Measurements from ENCODE around the gene USP32.

USP32 gene

DNA sequence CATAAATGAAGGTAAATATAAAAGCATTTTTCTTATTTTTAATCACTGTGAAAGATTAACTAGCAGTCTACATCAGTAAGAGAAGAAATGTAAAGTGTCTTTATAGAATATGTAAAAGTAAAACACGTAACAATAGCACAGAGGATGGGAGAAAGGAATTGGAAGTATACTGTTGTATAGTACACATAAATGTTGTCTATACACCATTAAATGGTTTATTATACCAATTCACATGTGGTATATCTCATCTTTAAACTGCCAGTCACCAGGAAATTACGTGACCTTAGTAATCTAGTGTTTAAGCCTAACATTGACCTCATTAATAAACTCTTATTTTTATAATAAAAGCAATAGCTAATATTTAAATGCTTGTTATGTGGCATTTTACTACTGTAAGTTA lies 87.4 kb downstream of the USP32 start:
- no peaks in the 10 kb centered on the region for H4K20me1 ChIP-seq (ENCODE audit: insufficient read depth, low read length, poor library complexity, severe bottlenecking)
- no peak for TF ChIP-seq EZH2phosphoT487 (IDR thresholded peaks at IDR 0.05; ENCODE audit: borderline replicate concordance)
- TF ChIP-seq, protein P1, sequence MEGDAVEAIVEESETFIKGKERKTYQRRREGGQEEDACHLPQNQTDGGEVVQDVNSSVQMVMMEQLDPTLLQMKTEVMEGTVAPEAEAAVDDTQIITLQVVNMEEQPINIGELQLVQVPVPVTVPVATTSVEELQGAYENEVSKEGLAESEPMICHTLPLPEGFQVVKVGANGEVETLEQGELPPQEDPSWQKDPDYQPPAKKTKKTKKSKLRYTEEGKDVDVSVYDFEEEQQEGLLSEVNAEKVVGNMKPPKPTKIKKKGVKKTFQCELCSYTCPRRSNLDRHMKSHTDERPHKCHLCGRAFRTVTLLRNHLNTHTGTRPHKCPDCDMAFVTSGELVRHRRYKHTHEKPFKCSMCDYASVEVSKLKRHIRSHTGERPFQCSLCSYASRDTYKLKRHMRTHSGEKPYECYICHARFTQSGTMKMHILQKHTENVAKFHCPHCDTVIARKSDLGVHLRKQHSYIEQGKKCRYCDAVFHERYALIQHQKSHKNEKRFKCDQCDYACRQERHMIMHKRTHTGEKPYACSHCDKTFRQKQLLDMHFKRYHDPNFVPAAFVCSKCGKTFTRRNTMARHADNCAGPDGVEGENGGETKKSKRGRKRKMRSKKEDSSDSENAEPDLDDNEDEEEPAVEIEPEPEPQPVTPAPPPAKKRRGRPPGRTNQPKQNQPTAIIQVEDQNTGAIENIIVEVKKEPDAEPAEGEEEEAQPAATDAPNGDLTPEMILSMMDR (conservative IDR thresholded peaks at IDR 0.05; ENCODE audit: low read length): no peak
- peaks cover 7% of the 10 kb centered on the region for H3K4me1 ChIP-seq (ENCODE audit: insufficient read depth, low read length, poor library complexity, severe bottlenecking)
- H3K9me3 ChIP-seq (ENCODE audit: insufficient read depth, low read depth, low read length): no peaks in the 10 kb centered on the region; the same call in 1 of the 2 replicates
- H3K4me2 ChIP-seq (ENCODE audit: low read depth, low read length, poor library complexity, severe bottlenecking): no peak overlapping the region
- no peak overlapping the region for H2AFZ ChIP-seq (ENCODE audit: low read length)
- no peak overlapping the region for H3K4me3 ChIP-seq (ENCODE audit: low read length, poor library complexity, severe bottlenecking)
- H3K9me2 ChIP-seq (replicated peaks; ENCODE audit: low read depth, low read length): no peaks in the 10 kb centered on the region
- peaks cover 17% of the 10 kb centered on the region; the same call in 1 of the 2 replicates for H3K36me3 ChIP-seq (ENCODE audit: insufficient read depth, low read length)
- no peaks in the 10 kb centered on the region for H3K27me3 ChIP-seq (ENCODE audit: insufficient read depth, low read length, poor library complexity, severe bottlenecking)
- H3K79me2 ChIP-seq (ENCODE audit: insufficient read depth, low read length): peaks cover 51% of the 10 kb centered on the region
- H3F3A ChIP-seq (ENCODE audit: low read depth): no peaks in the 10 kb centered on the region
- H3K9ac ChIP-seq (ENCODE audit: low read depth, low read length, poor library complexity, severe bottlenecking): no peak overlapping the region

DNA sequence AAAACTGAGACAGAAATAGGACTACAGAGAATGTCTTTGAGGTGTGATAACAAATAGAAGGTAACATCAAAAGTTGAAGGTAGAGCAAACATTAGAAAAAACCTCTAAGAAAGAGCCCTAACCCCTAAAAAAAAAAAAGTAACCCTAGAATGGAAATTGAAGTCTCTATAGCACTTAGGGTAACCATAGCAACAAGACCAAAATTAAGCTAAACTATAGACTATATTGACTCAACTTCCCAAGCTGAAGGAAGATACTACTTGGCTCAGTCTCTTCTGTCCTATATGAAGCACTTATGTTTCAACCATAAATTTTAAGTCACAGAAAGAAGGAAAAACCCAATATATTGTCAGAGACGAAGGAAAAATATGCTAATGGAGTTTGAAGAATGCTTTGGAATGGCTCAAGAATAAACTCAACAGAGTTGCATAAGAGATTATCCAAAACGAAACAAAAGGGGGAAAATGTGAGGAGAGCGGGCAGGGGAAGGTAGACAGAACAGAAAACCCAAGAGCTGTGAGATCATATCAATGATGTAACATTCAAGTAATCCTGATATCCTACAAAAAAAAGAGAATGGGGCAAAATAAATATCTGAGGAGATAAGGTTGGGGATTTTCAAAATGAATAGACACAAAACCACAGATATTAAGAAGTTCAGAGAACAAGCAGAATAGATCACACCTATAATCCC lies 88.4 kb downstream of the USP32 start:
- Histone ChIP-seq H3K27me3 (ENCODE audit: insufficient read depth, low read length, poor library complexity, severe bottlenecking) (no peaks in the 10 kb centered on the region), H3K4me3 (ENCODE audit: low read length, poor library complexity, severe bottlenecking) (no peak overlapping the region), H3K4me1 (ENCODE audit: insufficient read depth, low read length, poor library complexity, severe bottlenecking) (peaks cover 7% of the 10 kb centered on the region), H3F3A (ENCODE audit: low read depth) (no peaks in the 10 kb centered on the region), H3K9me3 (ENCODE audit: insufficient read depth, low read depth, low read length) (no peaks in the 10 kb centered on the region; the same call in 1 of the 2 replicates), H3K79me2 (ENCODE audit: insufficient read depth, low read length) (peaks cover 53% of the 10 kb centered on the region), H3K36me3 (ENCODE audit: insufficient read depth, low read length) (peaks cover 23% of the 10 kb centered on the region; the same call in 1 of the 2 replicates), H2AFZ (ENCODE audit: low read length) (no peak overlapping the region), H3K9ac (ENCODE audit: low read depth, low read length, poor library complexity, severe bottlenecking) (no peak overlapping the region), H3K4me2 (ENCODE audit: low read depth, low read length, poor library complexity, severe bottlenecking) (no peak overlapping the region), H4K20me1 (ENCODE audit: insufficient read depth, low read length, poor library complexity, severe bottlenecking) (peaks cover 2% of the 10 kb centered on the region), H3K9me2 (replicated peaks; ENCODE audit: low read depth, low read length) (no peaks in the 10 kb centered on the region)
- TF ChIP-seq EZH2phosphoT487 (IDR thresholded peaks at IDR 0.05; ENCODE audit: borderline replicate concordance): no peak
- TF ChIP-seq, protein P1 (conservative IDR thresholded peaks at IDR 0.05; ENCODE audit: low read length): no peak

DNA sequence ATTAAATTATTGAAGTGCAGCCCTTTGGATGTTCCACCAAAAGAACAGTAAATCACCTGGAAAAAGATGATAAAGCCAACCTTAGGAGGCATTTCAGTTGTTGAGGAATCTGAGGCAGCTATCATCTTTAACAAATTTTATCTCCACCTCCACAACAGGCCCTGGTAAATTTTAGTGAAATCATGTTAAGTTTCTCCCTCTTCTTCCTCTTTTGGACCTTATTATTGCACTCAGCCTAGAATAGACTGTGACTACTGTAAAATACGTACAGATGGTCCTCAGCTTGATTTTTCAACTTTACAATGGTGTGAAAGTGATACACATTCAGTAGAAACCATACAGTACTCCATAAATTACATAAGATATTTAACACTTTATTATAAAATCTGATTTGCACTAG lies 90.3 kb downstream of the USP32 start:
- H3K36me3 ChIP-seq (ENCODE audit: insufficient read depth, low read length): peaks cover 26% of the 10 kb centered on the region; the same call in 1 of the 2 replicates
- no peak overlapping the region for H2AFZ ChIP-seq (ENCODE audit: low read length)
- TF ChIP-seq, protein P1 (conservative IDR thresholded peaks at IDR 0.05; ENCODE audit: low read length): no peak
- no peak for TF ChIP-seq EZH2phosphoT487 (IDR thresholded peaks at IDR 0.05; ENCODE audit: borderline replicate concordance)
- H3K9me2 ChIP-seq (replicated peaks; ENCODE audit: low read depth, low read length): no peaks in the 10 kb centered on the region
- no peak overlapping the region for H3K4me3 ChIP-seq (ENCODE audit: low read length, poor library complexity, severe bottlenecking)
- H3K79me2 ChIP-seq (ENCODE audit: insufficient read depth, low read length): peaks cover 46% of the 10 kb centered on the region
- no peaks in the 10 kb centered on the region for H3F3A ChIP-seq (ENCODE audit: low read depth)
- H3K4me1 ChIP-seq (ENCODE audit: insufficient read depth, low read length, poor library complexity, severe bottlenecking): peaks cover 7% of the 10 kb centered on the region
- no peaks in the 10 kb centered on the region for H3K27me3 ChIP-seq (ENCODE audit: insufficient read depth, low read length, poor library complexity, severe bottlenecking)
- no peak overlapping the region for H3K4me2 ChIP-seq (ENCODE audit: low read depth, low read length, poor library complexity, severe bottlenecking)
- peaks cover 3% of the 10 kb centered on the region for H4K20me1 ChIP-seq (ENCODE audit: insufficient read depth, low read length, poor library complexity, severe bottlenecking)
- H3K9ac ChIP-seq (ENCODE audit: low read depth, low read length, poor library complexity, severe bottlenecking): no peak overlapping the region
- H3K9me3 ChIP-seq (ENCODE audit: insufficient read depth, low read depth, low read length): no peaks in the 10 kb centered on the region; the same call in 1 of the 2 replicates

Measured in Loucy (cell line).